ENCODE data around the gene PELI2. TPM values are rescaled to one million over a fixed set of nuclear protein-coding genes. Genes with fewer than 3 reads are reported as not detected.

PELI2 gene
- total RNA-seq, 2 donors from 2014 or later: 31.6 to 41.8 TPM

- intact Hi-C loops (cut with DNase I): no loop called here
- TF ChIP-seq POLR2A (IDR thresholded peaks at IDR 0.05): no peak
- no peak for TF ChIP-seq CTCF (IDR thresholded peaks at IDR 0.05)
- no peaks in the 10 kb centered on the region for H3K27me3 ChIP-seq
- 57 to 69% methylated on average over 2 of the region's 2 CpGs for WGBS, 2 donors
- no peaks in the 10 kb centered on the region for H3K36me3 ChIP-seq (replicated peaks in 1 of 2; ENCODE audit: insufficient read depth in 1 of 2, low read depth in 2 of 2)
- no peak for DNase-seq
- peak overlapping the region; percentile 28 to 97 (median 65) for H3K27ac ChIP-seq
- H3K9me3 ChIP-seq: no peaks in the 10 kb centered on the region
- ATAC-seq: peak; percentile 20
- H3K4me1 ChIP-seq: peaks cover 91% of the 10 kb centered on the region
- H3K4me3 ChIP-seq: no peak overlapping the region
These were observed 18.6 kb downstream of the PELI2 start for GRCh38 chr14:56136571-56137452.

- no peak for TF ChIP-seq CTCF (IDR thresholded peaks at IDR 0.05)
- no peak for TF ChIP-seq POLR2A (IDR thresholded peaks at IDR 0.05)
- Histone ChIP-seq H3K9me3 (no peaks in the 10 kb centered on the region), H3K27ac (peak overlapping the region; percentile 28 to 97 (median 50)), H3K36me3 (replicated peaks in 1 of 2; ENCODE audit: insufficient read depth in 1 of 2, low read depth in 2 of 2) (no peaks in the 10 kb centered on the region), H3K4me3 (no peak overlapping the region), H3K27me3 (no peaks in the 10 kb centered on the region), H3K4me1 (peaks cover 88% of the 10 kb centered on the region)
- WGBS, 2 donors: 26 to 32% methylated on average over 7 of the region's 7 CpGs
- ATAC-seq (no peak), DNase-seq (no peak)
- intact Hi-C loops (cut with DNase I): no loop called here
These were observed 19.2 kb downstream of the PELI2 start for GRCh38 chr14:56137453-56137807.

GRCh38 chr14:56137849-56138248 is 19.6 kb downstream of the PELI2 start:
- Histone ChIP-seq H3K4me3 (no peak overlapping the region), H3K9me3 (no peaks in the 10 kb centered on the region), H3K36me3 (replicated peaks in 1 of 2; ENCODE audit: insufficient read depth in 1 of 2, low read depth in 2 of 2) (no peaks in the 10 kb centered on the region), H3K27ac (peak overlapping the region; percentile 28 to 97 (median 50)), H3K4me1 (peaks cover 84% of the 10 kb centered on the region), H3K27me3 (no peaks in the 10 kb centered on the region)
- TF ChIP-seq CTCF (IDR thresholded peaks at IDR 0.05): no peak
- no peak for TF ChIP-seq POLR2A (IDR thresholded peaks at IDR 0.05)
- intact Hi-C loops (cut with DNase I): no loop called here
- DNase-seq (peak in 3 of 4 donors; percentile 54 to 64 (median 58)), ATAC-seq (peak; percentile 22)
- 55 to 72% methylated on average over 9 of the region's 9 CpGs for WGBS, 2 donors

- TF ChIP-seq POLR2A (IDR thresholded peaks at IDR 0.05): no peak
- TF ChIP-seq CTCF (IDR thresholded peaks at IDR 0.05): no peak
- 36 to 42% methylated on average over 2 of the region's 2 CpGs for WGBS, 2 donors
These were observed 20.7 kb downstream of the PELI2 start for GRCh38 chr14:56138928-56139327.

More at GRCh38 chr14:56138928-56139327, 20.7 kb downstream of the PELI2 start:
- H3K27ac ChIP-seq: peak overlapping the region in 3 of 4 donors; percentile 8 to 51 (median 13)
- intact Hi-C loops (cut with DNase I): no loop called here
- H3K36me3 ChIP-seq (replicated peaks in 1 of 2; ENCODE audit: insufficient read depth in 1 of 2, low read depth in 2 of 2): no peaks in the 10 kb centered on the region
- no peaks in the 10 kb centered on the region for H3K9me3 ChIP-seq
- no peak for ATAC-seq
- peaks cover 87% of the 10 kb centered on the region for H3K4me1 ChIP-seq
- no peak for DNase-seq
- no peak overlapping the region for H3K4me3 ChIP-seq
- H3K27me3 ChIP-seq: no peaks in the 10 kb centered on the region
